Fibroblast of lung (primary cell): ENCODE measurements around the gene HTR1B.

Experiments
- CTCF ChIP-seq, 2 donors: IDR thresholded peaks in 1 of 2; conservative IDR thresholded peaks in 1 of 2; 1 replicate in 1 of 2; 2 replicates in 1 of 2; pipeline ENCODE4 v1.5.1; 2011 to 2012; ENCODE audit warnings: low read length in 2 of 2, control low read depth in 1 of 2, inconsistent platforms in 1 of 2, low read depth in 1 of 2, mild to moderate bottlenecking in 1 of 2
- EZH2 ChIP-seq: IDR thresholded peaks from 2 replicates; pipeline ENCODE4 v1.5.1; 2012; ENCODE audit warnings: low read length, control low read depth, mild to moderate bottlenecking; ENCODE audit errors: missing control alignments

GRCh38 chr6:77450924-77451323 lies 12.4 kb downstream of the HTR1B start:
- TF ChIP-seq CTCF (conservative IDR thresholded peaks at IDR 0.05 in 1 of 2, IDR thresholded peaks at IDR 0.05 in 1 of 2; ENCODE audit: low read depth in 1 of 2, low read length in 2 of 2) (peak; percentile 24 to 25), EZH2 (no peak)
